ENCODE results near the gene XCR1.
"Not testable (repeated sequence)": the region's sequence is repeated elsewhere in the genome, so short reads cannot be mapped to it uniquely, and the experiment has no call there.

Gene XCR1

DNA sequence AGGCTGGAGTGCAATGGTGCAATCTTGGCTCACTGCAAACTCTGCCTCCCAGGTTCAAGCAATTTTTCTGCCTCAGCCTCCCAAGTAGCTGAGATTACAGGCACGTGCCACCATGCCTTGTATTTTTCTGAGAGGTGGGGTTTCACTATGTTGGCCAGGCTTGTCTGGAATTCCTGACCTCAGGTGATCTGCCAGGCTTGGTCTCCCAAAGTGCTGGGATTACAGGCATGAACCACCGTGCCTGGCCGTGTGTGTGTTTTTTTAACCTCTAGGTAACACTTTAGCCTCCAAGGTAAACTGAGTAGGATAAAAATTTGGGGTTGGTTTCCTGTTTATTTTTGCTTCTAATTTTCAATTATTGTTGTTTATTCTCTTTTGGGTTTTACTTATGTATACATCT is 10.8 kb upstream of the XCR1 start:
- DNase-seq, result not testable (repeated sequence)

DNA sequence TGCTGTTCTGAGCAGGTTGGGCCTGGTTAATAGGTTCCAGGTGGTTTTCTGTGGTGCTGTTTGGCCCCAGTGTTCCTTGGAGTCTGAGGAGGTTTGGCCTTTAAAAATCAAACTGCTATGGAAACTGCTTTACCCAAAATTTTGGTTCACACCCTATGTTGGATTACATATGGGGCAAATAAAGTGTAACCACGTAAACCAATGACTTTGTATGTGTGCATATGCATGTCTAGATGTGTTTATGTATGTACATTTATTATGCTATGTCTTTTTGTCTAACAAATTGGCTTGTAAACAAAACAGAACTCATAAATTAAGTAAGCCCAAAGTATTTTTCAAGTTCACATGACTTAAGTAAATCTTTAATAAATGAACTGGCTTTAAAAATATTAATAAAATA is 8.9 kb upstream of the XCR1 start:
- DNase-seq, result no peak

DNA sequence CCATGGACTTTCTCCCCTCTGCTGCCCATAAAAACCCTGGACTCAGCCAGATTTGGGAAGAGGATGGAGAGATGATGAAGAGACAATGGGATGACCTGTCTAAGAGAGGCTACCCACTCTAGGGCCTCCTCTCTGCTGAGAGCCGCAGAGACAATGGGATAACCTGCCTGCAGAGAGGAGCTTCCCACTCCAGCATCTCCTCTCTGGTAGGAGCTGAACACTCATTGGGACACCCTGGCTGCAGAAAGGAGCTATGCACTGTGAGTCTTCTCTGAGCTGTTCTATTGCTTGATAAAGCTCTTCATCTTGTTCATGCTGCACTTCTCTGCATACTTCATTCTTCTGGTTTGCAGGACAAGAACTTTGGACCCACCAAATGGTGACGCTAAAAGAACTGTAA is 4.5 kb upstream of the XCR1 start:
- no peak for DNase-seq

DNA sequence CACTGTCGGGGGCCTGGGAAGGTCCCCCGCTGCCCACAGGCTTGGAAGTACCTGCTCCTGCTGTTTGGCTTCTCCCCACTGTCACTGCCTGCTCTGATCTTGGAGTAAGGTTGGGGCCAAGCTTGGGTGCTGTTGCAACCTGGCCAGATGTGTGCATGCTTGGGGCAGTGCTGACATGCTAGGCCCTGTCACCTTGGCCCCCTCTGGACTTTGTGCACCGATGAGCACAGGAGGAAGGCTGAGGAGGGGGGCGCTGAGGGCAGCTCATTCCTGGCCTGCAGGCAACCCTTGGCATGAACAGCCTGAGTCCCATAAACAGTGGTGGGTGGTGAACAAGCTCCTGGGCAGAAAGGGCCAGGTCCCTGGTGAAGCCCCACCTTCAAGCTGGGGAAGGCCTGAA is 4.0 kb upstream of the XCR1 start:
- no peak for DNase-seq

DNA sequence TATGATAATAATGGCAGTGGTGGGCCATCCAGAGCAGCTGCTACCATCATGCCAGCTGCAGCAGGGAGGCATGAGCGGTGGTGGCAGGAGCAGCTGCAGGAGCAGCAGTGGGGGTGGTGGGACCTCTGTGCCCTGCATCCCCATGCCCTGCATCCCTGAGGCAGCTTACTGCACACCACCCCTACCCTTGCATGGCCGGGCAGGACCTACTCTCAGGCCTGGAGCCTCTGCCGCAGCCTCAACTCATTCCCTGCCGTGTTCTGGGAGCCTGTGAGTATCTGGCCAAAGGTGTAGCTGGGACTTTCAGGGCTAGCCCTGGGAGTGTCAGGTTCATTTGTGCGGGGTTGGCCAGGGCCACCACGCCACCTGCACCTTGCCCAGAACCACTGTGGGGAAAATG is 3.3 kb upstream of the XCR1 start:
- DNase-seq, result no peak

DNA sequence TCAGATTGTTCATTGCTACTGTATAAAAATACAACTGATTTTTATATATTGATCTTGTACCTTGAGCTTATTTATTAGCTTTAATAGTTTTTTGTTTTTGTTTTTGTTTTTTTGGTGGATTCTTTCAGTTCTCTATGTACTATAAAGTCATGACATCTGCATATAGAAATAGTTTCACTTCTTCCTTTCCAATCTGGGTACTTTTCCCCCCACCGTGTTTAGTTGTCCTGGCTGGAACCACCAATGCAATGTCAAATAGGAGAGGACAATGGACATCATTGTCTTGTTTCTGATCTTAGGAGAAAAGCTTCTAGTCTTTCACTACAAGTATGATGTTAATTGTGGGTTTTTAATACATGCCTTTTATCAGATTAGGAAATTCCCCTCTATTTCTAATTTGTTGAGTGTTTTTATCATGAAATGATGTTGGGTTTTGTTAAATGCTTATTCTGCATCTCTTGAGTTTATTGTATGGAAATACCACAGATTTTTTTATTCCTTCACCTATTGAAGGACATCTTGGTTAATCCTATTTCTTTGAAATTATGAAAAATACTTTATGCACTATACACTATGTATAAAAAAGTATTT is 2.8 kb upstream of the XCR1 start:
- DNase-seq, result no peak

DNA sequence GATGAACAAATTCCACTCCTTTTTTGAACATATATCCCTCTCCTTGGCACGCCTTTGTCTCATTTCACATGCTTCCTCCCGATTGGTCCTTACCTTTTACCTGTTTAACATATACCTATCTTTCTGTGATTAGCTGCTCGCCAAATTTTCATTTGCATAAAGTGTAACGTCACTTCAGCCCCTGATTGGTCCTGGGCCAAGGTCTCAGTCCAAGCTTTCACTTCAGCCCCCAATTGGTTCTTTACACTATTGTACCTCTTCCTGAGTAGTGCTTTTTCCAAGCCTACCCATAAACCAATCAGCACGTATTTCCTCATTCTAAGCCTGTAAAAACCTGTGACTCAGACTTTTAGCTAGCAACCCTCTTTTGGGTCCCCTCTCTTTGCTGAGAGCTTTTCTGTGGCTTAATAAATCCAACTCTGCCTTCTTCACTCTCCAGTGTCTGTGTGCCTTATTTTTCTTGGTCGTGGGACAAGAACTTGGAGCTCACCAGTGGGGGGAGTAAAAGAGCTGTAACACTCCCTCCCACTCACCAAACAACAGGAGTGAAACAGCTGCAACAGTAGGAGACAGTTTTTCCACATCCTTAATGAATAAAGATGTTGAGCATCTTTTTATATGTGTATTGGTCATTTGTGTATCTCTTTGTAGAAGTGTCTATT is 584 bp upstream of the XCR1 start:
- DNase-seq, result no peak

DNA sequence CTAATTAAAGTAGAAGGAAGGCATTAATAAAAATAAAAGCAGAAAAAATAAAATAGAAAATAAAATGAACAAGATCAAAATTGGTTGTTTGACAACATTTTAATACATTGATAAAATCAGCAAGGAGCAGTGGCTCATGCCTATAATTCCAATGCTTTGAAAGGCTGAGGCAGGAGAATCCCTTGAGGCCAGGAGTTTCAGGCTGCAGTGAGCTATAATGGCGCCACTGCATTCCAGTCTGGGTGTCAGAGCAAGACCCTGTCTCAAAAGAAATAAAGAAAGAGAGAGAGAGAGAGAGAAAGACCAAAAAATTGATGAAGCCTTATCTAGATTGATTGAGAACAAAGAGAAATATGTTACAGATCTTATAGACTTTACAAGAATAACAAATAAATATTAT is 2.1 kb downstream of the XCR1 start:
- no peak for DNase-seq

DNA sequence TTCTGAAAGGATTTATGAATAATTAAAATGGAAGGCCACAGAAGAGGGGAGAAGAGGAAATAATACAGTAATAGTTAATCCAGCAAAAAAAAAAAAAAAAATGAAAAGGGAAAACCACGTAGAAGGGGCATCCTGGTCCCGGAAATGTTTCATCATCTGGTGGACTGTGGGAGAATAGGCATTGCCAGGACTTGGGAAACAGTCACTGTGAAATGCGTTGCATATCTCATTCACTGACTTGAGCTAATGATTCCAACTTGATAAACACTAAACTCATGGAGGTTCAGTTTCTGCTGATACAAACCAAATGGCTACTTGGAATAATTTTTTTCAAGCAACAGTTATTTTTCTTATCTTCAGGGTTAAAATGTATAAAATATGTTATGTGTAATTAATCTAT is 3.2 kb downstream of the XCR1 start:
- no peak for DNase-seq

DNA sequence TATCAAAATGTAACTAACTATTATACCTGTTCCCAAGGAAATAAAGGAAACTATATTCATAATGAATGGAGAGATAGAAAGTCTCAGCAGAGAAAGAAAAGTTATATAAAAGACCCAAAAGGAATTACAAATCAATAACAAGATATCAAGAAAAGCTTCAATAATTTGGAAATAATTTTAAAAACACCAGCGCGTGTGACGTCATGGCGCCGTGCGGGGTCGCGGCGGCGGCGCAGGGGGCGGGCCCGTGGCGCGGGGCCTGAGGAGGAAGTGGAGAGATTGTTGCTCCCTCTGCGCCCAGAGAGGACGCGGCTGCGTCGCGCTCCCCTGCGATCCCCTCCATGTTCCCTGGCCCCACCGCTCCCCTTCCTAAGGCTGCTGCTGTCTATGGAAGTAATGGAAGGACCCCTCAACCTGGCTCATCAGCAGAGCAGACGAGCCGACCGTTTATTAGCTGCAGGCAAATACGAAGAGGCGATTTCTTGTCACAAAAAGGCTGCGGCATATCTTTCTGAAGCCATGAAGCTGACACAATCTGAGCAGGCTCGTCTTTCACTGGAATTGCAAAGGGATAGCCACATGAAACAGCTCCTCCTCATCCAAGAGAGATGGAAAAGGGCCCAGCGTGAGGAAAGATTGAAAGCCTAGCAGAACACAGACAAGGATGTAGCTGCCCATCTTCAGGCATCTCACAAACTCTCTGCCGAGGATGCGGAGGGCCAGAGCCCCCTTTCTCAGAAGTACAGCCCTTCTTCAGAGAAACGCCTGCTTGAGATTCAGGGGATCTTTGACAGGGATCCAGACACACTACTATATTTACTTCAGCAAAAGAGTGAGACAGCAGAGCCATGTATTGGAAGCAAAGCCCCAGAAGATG is 4.1 kb downstream of the XCR1 start:
- no peak for DNase-seq

DNA sequence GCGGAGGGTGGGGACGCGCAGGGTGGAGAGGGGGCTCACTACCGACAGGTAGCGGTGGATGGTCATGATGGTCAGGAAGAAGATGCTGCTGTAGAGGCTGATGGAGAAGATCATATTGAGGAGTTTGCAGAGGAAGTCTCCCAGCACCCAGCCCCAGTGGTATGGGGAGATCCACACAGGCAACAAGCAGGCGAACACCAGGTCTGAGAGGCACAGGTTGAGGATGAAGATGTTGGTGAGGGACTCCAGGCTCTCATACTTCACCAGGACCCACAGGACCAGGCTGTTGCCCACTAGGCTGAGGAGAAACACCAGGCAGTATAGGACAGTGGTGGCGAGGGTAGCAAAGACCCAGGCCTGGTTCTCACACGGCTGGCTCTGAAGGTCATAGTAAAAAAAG is 5.8 kb downstream of the XCR1 start:
- no peak for DNase-seq

DNA sequence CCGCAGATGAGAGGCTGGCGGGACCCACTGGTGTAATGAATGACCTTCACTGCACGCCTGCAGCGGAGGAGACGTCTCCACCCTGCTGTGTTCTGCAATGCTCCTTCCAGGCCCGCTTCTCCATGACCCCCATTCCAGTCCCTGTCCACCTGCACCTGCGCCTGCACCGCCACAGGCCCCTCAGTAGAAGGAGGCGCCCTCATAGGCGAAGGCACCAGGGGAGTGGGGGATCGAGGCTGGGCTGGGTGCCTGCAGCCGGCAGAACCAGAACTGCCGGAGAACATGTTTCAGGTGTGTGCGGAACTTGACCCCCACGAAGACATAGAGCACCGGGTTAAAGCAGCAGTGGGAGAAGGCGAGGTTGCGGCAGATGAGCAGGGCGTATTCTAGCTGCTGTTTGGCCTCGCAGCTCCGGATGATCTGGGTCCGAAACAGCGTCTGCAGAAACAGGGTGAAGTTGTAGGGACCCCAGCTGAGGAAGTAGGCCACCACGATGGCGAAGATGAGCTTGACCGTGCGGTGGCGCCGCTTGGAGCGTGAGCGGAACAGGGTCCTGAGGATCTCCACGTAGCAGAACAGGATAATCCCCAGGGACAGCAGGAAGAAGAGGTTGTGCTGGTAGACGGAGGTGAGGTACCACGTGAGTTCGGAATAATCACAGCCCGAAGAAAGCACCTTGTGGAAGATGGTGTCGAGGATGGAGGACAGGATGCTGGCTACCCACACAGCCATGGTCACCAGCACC is 6.3 kb downstream of the XCR1 start:
- no peak for DNase-seq

DNA sequence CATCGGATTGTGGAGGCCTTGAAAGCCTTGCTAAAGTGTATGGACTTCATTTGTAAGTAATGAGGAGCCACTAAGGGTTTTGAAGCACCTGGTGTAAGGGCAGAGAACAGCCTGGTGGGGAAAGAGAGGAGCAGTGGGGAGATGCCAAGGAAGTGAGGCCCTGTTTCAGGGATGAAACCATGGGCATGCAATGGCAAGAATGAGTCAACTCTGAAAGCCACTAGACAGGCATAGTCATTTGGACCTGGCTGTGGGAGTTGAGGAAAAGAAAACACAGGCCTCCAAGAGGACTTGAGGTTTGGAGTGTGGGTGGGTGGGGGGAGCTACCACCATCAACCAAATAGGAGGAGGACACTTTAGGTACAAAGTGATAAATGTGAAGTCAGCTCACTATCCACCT is 7.6 kb downstream of the XCR1 start:
- DNase-seq, result no peak

DNA sequence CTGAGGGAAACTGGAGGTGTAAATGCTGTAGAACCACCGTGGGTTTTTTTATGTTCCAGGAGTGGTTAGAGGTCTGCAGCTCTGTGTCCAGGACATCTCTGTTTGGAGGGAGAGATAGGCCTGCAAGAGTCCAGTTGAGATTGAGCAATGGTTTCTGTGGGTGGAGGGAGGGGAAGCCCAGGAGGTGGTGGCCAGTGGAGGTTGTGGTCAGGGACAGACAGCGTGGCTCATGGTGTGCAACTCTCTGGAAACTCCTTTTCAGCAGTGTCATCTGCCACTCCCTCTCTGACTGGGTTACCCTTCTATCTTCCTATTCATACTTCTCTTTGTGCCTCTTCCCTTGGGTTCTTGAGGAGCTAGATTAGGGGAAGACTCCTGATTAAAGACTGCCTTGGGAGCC is 9.6 kb downstream of the XCR1 start:
- no peak for DNase-seq

DNA sequence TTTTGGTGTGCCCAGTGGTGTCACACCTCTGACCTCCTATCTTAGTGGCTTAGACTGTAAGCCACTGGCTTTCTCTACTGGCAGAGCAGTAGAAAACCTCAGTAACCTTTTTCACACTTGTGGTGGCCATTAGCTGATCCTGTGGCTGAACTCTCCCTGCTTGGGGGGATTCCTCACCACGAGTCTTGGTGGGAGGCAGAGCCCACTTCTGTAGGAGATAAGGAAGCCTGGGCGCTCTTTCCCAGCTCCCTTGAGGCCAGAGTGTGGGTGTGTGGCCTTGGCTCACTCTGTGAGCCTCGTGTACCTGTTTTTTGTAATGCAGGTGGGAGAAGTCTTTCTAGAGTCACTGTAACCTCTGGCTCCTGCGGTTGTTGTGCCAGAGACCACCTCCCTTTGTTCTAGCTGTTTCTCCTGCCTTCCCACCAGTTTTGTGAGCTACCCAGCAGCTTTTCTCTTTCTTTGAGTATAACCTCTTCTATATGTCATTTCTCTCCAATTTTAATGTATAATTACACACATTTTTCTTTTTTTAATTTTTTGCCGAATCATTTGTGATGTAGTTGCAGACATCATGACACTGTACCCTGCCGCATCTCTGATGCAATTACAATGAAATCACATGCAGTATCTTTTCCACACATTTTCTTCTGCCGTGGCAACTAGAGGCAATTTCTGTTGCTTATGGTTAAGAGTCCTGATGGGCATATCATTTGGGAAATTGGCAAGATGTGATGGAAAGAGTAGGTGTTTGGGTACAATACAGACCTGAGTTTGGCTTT is 13.8 kb downstream of the XCR1 start:
- no peak for DNase-seq

DNA sequence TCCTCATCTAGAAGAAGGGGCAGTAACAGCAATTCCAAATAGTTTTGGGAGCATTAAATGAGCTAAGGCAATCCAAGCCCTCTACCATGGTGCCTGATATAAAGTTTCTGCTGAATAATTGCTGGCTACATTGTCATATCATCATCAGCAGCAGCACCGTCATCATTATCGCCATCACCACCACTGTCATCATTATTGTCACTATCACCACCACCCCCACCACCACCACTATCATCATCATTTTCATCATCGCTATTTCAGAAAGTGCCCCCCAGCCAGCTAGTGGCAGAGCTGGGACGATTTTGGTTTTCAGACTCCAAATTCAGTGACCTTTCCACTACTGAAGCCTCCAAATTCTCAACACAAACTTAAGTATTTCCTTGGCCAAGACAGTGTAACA is 15.0 kb downstream of the XCR1 start:
- DNase-seq, result no peak

DNA sequence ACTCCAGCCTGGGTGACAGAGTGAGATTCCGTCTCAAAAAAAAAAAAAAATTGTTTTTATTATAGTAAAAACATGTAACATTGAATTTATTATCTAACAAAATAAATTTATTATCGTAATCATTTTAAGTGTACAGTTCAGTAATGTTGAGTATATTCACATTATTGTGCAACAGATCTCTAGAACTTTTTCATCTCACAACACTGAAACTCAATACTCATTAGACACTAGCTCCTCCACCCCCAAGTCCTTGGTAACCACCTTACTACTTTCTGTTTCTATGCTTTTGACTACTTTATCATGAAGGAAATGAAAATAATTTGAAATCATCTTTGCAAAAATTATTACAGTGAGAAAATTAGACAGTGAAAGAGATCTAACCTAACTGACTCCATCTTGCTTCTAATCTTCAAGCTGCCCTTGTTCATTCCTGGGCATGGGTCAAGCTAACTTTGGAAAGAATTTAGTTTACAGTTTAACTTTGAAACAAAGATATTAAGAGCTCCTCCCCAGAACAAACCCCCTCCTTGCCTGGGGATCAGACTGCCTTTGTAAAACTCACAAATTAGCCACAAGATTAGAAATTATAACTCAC is 16.7 kb downstream of the XCR1 start:
- no peak for DNase-seq

DNA sequence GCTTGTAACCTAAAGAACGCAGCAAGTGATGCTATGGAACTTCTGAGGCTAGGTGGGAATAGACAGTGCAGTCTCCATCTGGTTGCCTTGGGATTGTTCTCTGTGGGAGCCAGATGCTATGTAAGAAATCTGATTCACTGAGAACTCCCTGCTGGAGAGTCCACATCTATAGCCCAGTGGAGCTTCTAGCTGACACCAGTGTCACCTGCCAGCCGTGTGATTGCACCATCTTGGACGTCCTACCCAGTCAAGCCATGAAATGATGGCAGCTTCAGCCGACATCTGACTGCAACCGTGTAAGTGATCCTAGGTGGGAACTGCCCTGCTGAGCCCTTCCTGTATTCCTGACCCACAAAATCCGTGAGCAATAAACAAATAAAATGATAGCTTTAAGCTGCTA is 19.2 kb downstream of the XCR1 start:
- DNase-seq, result no peak

DNA sequence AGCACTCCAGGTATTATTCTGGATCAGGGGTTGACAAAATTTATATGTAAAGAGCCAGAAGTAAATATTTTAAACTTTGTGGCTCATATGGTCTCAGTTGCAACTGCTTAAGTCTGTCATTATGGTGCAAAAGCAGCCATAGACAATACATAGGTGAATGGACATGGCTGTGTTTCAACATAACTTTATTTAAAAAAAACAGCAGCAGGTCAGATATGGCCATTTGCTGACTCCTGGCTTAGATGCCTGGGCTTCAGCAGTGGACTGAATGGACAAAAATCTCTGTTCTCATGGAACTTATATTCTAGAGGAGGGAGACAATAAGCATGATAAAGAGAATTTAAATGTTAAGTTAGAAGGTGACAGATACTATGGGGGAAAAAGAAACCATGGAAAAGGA is 20.0 kb downstream of the XCR1 start:
- no peak for DNase-seq

DNA sequence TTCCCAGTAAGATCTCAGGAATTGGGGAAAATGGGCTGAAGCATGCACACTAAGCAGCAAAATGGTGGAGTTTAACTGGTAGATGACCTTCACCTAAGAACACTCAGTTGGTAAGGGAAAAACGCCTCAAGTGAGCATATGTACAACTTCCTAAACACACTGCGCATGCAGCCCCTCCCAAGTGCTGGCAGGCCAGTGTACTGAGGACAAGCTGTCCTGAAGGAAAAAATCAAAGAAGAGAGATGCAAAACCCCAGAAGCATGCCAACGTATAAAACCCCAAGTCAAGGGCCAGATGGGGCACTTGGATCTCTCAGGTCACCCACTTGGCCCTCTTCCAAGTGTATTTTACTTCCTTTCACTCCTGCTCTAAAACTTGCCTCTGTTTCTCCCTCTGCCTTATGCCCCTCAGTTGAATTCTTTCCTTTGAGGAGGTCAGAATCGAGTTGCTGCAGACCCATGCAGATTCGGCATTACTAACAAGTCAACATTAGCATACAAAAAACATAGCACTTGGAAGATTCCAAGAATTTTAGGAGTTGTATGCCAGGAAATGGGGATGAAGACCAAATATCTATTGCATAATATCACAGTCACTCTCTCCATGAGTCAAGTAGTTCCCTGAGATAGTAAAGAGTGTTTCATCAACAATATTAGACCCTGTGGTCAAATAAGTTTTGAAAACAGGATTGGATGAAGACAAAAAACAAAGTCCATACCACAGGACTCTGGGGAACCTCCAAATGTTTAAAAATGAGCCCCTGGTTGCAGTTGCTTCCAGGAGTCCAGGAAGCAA is 20.8 kb downstream of the XCR1 start:
- DNase-seq, result no peak

DNA sequence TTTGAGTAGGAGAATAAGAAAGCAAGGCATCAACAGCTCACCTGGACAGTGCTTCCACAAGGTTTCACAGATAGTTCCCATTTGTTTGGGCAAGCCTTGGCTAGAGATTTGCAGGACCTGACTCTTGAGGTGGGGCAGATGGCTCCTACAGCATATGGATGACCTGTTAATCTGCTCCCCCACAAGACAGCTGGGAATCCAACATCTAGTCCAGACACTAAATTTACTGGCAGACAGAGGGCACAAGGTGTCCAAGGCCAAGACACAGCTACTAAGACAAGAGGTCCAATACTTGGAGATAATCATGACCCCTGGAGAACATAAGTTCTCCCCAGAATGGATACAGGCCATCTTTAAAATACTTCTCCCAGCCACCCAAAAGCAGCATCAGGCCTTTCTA is 23.6 kb downstream of the XCR1 start:
- not testable (repeated sequence) for DNase-seq

Data from CD4-positive, alpha-beta T cell treated with Interleukin-6 for 4 hours (primary cell).